NCI-H146 treated with DMSO at 0.1 percent for 48 hours (cell line): ENCODE data around the gene GHITM.
A peak's percentile ranks its signal among the peaks of the same experiment; 100 is the strongest.
"Not testable (repeated sequence)": the region's sequence is repeated elsewhere in the genome, so short reads cannot be mapped to it uniquely, and the experiment has no call there.

Experiments
- DNase-seq: peaks from one replicate; lab custom pipeline; 2025; ENCODE audit not compliant: unreplicated experiment; lab: John Stamatoyannopoulos, UW

GHITM gene

DNA sequence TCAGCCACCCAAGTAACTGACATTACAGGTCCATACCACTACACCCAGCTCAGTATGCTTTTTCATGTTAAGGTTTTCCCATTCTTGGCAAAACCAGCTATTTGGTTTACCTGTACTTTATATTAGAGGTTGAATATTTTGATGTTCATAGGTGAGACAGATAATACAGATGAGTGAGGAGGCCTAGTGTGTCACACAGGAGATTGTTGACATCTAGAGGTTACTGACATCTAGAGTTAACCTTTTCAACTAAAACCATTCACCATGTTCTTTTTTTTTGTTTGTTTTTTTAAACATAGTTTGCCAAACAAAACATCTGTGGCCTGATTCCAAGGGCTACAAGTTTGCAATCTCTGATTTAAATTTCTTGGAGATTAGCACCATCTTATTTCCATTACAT, 8.0 kb downstream of the GHITM start:
- no peak for DNase-seq

DNA sequence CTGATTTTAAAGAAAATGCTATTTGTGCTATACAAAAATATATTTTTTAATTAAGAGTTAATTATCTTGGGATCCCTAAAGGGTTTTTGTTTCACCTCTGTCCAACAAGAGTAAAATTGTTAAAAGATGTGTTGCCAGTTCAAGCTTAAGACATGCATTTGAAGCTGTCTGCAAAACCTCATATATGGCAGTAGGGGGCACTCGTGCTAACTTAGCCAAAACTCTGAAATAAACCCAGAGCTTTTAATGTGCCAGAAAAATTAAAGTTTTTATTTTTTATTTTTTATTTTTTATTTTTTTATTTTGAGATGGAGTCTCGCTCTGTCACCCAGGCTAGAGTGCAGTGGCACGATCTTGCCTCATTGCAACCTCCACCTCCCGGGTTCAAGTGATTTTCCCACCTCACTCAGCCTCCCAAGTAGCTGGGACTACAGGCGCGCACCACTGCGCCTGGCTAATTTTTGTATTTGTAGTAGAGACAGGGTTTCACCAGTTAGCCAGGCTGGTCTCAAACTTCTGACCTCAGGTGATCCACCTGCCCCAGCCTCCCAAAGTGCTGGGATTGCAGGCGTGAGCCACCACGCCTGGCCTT, 8.8 kb downstream of the GHITM start:
- DNase-seq: peak; percentile 23

DNA sequence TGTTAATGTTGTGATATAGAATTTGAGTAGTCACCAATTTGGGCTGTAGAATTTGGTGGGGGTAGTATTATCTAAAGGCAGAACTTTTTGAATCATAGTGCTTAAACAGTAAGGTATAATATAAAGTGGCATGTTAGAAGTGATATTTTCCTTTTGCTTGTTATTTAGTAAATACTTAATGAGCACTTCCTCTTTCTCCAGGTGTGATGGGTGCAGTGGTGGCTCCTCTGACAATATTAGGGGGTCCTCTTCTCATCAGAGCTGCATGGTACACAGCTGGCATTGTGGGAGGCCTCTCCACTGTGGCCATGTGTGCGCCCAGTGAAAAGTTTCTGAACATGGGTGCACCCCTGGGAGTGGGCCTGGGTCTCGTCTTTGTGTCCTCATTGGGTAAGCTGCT, 10.5 kb downstream of the GHITM start:
- DNase-seq: no peak

DNA sequence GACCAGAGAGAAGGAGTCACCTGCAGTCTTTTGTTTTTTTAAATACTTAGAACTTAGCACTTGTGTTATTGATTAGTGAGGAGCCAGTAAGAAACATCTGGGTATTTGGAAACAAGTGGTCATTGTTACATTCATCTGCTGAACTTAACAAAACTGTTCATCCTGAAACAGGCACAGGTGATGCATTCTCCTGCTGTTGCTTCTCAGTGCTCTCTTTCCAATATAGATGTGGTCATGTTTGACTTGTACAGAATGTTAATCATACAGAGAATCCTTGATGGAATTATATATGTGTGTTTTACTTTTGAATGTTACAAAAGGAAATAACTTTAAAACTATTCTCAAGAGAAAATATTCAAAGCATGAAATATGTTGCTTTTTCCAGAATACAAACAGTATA, 13.5 kb downstream of the GHITM start:
- DNase-seq: no peak

DNA sequence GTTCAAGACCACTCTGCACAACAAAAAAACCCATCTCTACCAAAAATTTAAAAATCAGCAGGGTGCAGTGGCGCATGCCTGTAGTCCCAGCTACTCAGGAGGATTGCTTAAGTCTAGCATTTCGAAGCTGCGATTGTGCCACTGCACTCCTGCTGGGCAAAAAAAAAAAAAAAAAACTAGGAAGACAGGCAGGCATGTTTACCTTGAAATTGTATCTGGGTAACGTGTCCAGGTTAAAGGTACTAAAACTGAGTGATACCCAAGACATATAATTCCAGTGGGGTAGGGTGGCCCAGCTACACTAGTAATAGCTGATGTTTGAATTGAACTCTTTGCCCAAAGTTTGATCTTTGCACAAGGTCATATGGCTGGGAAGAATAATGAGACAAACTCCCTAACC, 16.2 kb downstream of the GHITM start:
- DNase-seq: no peak

DNA sequence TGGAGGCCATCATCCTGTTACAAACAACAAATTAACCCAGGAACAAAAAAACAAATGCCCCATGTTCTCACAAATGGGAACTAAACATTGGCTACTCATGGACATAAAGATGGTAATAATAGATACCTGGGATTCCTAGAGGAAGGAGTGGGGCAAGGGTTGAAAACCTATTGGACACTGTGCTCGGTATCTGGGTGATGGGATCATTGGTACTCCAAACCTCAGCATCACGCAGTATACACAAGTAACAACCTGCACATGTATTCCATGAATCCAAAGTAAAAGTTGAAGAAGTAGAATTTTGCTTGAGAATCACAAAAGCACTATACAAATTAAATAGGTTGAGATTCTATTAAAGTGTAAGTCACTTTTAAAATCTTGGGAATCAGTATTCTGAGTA, 16.7 kb downstream of the GHITM start:
- DNase-seq: no peak

DNA sequence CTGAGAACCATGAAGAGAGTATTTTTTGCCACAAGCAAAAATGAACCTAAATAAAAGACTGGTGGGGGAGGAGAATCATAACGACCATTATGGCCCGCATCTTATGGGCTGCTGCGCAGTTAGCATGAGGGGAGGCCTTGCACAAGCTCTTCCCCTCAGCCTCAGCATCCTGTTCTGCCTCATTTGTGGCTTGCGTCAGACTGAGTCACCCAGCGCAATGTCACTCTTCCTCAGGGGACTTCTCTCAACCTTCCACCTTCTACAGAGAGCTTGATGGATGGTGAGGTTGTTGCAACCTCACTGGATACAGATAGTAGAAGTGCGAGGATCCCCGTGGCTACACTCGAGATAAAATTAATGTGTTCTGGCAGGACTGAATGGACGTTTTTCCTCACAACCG, 17.5 kb downstream of the GHITM start:
- no peak for DNase-seq

DNA sequence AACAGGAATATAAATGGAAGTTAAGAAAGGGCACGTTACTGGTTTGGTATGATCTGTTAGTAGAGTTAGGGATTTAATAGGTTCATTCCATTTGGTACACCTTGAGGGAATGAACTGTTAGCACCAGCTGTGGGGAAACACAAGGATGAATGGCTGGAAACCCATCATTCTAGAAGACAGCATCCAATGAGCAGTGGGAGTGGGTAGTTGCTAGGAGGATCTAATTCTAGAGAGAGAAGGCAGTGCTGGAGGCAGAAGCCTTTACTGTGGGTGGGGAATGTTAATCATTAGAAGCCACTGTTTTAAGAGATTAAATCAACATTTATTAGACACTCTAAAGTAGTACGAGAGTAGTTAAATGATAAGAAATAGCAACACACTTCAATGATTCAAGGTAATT, 18.8 kb downstream of the GHITM start:
- DNase-seq: no peak

DNA sequence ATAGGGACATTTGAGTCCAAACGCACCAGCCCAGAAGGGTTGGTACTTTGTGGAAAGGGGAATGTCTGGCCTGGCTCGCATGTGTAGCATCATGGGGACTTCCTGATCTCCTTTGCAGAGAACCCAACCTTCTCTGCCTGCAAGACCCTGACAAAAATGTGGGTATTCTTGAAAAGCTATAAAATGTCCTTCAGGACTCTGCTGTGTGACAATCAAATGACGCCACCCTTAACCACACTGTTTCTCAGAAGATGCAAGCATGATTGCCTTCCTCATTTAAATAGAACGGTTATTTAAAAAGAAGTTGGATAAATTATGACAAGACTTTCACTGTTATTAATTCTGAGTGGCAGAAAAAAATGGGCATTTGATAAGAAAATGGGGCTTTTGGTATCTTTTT, 19.2 kb downstream of the GHITM start:
- no peak for DNase-seq

DNA sequence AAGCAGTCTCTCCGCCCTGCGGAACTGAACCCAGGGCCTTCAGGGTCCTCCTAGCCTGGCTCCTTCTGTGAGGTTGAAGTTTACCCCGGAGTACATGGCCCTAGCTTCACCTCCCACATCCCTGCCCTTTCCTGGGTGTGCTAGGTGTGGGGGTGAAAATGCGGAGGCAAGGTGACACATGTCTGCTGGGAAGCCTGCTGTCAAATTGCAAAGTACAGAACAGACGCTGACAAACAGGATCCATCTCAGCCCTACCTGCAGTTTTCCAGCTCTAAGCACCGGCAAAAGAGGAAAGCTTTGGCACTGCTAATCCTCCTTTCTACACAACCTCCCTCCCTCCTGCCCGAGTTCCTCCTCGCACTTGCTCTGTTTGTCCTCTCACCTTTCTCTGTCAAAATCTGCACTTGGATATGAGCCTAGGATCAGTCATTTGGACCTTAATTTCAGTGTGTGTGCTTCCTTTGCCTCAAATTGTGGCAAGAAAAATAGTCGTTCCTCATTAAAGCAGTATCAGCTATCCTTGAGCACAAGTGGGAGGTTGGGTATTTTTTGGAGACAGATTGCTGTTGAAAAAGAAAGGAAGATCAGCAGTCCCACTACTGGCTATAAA, 19.9 kb downstream of the GHITM start:
- no peak for DNase-seq

DNA sequence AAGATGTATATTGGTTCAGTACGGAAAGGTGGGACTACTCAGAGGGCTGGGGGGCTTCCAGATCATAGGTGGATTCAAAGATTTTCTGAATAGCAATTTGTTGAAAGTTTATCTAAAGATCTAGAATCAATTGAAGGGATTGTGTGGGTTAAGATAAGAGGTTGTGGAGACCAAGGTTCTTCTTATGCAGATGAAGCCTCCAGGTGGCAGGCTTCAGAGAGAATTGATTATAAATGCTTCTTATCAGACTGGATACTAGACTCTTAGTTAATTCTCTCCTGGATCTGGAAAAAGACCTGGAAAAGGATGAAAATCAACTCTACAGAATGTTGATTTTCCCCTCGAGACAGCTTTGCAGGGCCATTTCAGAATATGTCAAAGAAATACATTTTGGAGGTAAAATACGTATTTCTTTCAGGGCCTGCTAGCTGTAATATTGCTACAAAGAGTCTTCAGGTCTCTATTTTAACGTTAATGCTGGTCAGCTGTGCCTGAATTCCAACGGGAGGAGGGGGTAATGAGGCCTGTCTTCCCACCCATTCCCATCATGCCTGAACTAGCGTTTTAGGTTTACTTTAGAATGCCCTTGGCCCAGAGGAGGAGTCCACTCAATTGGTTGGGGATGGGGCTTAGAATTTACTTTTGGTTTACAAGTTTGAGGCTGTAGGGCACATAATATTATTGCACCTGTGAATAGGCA, 21.5 kb downstream of the GHITM start:
- DNase-seq: no peak

DNA sequence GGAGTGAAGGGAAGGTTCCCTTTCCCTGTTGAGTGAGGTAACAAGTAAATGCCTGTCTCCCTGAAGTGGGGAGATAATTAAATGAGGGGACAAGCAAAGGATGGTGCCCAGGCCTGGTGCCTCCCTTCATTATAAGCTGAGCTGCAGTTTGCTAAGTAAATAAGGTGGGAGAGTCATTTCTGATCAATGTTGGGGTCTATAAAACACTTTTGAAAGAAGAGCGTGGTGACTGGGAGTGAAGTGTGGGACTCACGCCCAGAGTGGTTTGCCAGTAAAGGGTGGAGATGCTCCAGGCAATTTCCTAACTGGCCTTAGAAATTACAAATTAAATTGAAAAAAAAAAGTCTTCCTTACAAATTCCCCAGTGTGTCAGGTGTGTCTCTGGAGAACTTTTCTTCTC, 24.7 kb downstream of the GHITM start:
- no peak for DNase-seq

DNA sequence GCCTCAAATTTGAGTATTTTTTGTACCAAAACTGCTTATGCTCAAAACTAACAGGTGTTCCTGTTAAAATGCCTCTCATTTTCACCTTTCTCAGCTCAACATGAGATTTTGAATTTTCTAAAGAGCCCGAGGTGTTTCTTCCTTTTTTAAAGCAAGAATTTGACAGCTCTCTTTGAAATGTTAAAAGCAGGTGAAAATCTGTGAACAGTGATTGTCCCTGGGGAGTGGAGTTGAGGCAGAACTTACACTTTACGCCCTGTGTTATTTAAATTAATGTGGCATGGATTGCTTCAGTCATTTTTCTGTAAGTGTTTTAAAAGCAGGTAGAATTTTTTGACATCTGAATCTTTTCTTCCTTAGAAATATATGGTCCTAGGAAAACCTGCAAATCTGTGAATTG, 25.1 kb downstream of the GHITM start:
- no peak for DNase-seq

DNA sequence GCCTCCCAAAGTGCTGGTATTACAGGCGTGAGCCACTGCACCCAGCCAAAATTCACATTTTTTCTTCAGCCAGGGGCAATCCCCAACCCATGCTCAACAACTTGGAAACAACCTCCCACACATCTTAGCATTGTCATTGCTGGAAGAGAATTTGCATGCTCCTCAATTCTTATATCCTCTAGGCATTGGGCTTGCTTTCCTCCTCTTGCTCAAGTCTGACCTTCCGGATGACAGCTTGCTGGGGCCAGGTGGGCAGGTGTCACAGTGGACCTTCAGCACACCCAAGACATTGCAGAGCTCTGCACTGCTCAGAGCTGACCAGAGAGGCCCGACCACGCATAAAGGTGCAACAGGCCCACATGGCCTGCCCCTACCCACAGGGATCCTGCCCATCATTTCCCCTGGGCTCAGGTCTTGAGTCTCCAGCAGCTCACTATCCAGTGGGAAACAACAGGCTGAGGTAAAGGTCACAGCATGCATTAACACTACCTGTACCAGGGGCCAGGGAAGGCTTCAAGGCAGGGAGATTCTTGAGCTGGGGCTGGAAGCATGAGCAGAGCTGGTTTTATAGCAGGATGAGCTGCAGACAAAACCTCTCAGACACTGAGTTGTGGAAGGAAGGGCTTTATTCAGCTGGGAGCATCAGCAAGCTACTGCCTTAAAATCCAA, 27.4 kb downstream of the GHITM start:
- DNase-seq: no peak

DNA sequence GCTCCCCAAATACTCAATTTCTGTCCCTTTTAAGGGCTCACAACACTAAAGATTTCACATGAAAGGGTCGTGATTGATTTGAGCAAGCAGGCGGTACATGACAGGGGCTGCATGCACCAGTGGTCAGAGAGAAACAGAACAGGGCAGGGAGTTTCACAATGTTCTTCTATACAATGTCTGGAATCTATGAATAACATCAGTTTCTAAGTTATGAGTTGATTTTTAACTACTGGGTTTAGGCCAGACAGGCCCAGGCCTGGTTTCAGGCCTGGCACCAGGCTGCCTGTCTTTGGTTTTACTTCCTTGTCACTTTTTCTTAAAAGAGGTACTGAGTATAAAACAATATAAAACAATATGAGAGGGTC, 28.0 kb downstream of the GHITM start:
- DNase-seq: not testable (repeated sequence)

DNA sequence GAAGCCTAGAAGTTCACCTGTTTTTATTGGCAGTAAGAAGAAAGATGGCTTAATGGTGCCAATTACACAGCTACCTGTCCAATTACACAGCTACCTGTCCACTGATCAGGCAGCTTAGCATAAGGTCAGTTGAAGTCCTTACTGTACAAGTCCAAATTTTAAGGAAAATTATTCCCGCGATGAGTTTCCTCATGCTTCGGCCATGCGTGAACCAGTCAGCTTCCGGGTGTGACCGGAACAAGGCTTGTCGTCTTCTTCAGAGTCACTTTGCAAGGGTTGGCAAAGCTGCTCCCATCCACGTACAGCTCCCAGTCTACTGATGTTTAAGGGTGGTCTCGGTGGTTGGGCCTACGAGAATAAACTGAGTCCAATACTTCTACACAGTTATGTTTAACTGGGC, 29.1 kb downstream of the GHITM start:
- not testable (repeated sequence) for DNase-seq

DNA sequence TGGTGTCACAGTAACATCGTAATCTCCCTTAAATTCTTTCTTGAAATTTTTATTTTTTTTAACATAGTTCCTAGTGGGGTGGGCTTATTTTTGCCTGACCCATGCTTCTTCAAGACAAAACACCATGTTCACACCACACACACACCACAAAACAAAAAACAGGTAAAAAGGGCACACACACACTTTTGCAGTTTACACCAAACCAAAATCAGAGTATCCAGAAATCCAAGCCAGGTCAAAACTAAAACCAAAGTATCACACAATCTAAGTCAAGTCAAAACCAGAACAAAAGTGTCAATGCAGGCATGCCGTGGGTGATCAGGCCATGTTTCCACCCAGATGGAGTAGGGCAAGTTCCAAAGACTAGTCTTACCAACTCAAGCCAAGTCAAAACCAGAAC, 31.9 kb downstream of the GHITM start:
- not testable (repeated sequence) for DNase-seq

DNA sequence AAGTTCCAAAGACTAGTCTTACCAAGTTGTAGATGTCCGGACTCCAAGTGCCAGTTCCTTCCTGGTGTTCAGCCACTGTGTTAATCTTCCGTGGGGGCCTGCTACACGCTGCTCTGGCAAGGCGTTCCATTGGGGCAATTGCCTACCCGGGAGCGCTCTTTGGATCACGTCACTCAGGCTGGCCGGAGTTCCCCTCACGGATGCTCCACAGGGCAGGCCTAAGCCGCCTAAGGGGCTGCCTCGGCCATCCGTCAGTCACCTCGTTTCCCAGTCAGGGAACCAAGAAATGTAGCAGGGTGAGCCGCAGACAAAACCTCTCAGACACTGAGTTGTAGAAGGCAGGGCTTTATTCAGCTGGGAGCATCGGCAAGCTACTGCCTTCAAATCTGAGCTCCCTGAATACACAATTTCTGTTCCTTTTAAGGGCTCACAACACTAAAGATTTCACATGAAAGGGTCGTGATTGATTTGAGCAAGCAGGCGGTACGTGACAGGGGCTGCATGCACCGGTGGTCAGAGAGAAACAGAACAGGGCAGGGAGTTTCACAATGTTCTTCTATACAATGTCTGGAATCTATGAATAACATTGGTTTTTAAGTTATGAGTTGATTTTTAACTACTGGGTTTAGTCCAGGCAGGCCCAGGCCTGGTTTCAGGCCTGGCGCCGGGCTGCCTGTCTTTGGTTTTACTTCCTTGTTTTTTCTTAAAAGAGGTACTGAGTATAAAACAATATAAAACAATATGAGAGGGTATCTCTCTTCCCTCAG, 32.6 kb downstream of the GHITM start:
- DNase-seq: not testable (repeated sequence)

DNA sequence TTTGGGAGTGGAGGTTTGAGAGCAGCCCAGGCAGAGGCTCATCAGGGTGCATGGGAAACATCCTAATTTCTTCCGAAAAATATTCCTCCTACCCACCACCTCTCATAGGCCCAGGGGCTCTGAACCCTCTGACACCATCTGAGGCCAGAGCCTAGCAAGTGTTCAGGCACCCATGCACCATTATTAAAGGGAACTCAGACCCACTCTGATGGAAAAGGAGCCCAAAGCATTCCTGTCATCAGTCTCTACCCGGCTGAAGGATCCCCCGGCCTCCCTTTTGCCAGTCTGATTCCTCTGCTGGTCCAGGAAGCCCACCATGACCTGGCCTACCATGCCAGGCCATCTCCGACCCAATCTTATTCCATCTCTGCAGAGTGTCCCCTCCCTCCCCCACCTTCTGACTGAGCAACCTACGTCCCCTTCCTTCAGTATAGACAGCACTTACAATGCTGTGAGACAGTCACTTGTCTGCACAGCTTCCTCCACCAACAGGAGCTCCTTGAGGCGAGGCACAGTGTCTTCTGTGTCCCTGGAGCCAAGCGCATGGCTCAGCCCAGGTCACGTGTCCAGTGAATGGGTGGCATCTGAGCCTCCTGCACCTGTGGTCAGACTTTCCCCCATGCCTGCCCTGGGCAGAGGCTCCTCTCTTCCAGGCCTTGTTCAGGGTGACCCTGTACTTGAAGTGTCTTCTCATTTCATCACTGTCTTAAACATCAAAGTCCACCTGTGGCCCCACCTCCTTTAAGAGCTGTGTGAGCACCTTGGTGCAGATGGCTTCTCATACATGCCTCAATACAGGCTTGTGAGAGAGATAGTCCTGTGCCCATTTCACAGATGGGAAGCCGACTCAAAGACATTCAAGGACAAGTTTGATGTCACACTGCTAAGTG, 33.4 kb downstream of the GHITM start:
- no peak for DNase-seq

DNA sequence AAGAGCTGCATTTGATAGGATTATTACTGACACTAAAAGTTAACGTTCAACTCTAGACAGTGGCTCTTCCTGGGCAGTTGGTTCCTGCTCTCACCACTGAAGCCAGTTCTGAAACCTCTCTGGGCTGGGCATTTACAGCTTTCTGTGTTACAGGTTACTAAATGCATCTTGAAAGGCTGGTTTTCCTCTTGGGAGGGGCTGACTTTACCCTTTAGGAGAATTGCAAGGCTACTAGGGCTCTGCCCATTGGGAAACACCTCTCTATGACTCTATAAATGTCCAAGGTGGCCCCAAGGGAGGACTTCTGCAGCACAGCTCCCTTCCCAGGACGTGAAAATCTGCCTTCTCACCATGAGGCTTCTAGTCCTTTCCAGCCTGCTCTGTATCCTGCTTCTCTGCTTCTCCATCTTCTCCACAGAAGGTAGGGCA, 34.2 kb downstream of the GHITM start, which contains the start of gene GPR15LG:
Gene GPR15LG (plus strand): TSS at position 301 of the 429 bp plus-strand sequence. CDS start 51 bp downstream, at position 352.
- DNase-seq: no peak
